ENCODE measurements around the gene NKX6-1. TPM values are rescaled to one million over a fixed set of nuclear protein-coding genes. Genes with fewer than 3 reads are reported as not detected.

NKX6-1 gene
- 0.68 and 1.1 TPM in 2 replicates for total RNA-seq (2022)
- percentile 23 among the genes with signal in this experiment for Bru-seq, nascent RNA
- percentile 29 among the genes with signal in this experiment for BruChase-seq, experiment 1, labeled RNA remaining after a 6-hour chase
- percentile 31 among the genes with signal in this experiment for BruChase-seq, experiment 2, labeled RNA remaining after a 2-hour chase
- long read RNA-seq: 0 reads

DNA sequence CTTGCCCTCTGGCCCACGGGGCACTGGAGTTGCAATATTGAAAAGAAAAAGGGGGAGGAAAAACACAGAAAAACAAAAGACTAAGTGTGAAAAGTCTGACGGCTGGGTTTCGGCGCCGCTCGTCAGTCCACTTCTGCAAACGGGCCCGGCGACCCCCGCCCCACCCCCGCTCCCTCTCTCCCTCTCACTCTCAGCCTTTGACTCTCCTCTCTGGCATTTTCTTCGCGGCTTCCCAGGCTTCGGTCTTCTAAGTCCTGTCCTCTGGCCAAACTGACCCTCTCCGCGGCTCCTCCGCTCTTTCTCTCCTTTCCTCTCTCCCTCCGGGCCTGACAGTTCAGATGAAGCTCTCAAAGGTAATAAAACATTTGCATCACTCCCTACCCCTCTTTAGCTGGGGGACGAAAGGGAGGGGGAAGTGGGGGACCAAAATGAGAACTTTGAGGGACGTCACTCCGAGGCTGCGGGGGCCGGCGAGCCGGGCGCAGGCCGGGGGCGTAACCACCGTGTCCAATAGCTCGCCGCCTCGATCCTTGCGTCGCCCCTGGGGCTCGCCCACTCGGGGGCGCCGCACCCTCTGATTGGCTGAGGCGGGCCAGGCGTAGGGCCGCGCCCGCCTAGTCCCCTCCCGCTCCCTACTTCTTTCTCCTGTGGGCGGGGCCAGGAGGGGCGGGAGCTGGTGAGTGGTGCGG, at the start of gene NKX6-1:
Gene NKX6-1, minus strand, starts transcription at position 358 of the 689 bp plus-strand sequence. CDS start 1,064 bp downstream, outside the sequence.
- BruUV-seq (replicated peaks): no TSS peak
- intact Hi-C loops (cut with micrococcal nuclease): no loop called here
- TF ChIP-seq, protein P1, sequence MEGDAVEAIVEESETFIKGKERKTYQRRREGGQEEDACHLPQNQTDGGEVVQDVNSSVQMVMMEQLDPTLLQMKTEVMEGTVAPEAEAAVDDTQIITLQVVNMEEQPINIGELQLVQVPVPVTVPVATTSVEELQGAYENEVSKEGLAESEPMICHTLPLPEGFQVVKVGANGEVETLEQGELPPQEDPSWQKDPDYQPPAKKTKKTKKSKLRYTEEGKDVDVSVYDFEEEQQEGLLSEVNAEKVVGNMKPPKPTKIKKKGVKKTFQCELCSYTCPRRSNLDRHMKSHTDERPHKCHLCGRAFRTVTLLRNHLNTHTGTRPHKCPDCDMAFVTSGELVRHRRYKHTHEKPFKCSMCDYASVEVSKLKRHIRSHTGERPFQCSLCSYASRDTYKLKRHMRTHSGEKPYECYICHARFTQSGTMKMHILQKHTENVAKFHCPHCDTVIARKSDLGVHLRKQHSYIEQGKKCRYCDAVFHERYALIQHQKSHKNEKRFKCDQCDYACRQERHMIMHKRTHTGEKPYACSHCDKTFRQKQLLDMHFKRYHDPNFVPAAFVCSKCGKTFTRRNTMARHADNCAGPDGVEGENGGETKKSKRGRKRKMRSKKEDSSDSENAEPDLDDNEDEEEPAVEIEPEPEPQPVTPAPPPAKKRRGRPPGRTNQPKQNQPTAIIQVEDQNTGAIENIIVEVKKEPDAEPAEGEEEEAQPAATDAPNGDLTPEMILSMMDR (IDR thresholded peaks at IDR 0.05; ENCODE audit: unreplicated experiment): no peak
- POLR2A ChIA-PET: no interaction called here
- peaks cover 6% of the 10 kb centered on the region for H3K4me1 Mint-ChIP-seq (ENCODE audit: insufficient read depth, unreplicated experiment)
- no peaks in the 10 kb centered on the region for H3K9me3 Mint-ChIP-seq (ENCODE audit: unreplicated experiment)
- DNase-seq (ENCODE audit: unreplicated experiment): peak; percentile 85
- H3K36me3 Mint-ChIP-seq (ENCODE audit: insufficient read depth, unreplicated experiment): no peaks in the 10 kb centered on the region
- H3K4me3 Mint-ChIP-seq (ENCODE audit: unreplicated experiment): peak within 1 kb of the TSS; percentile 76
- peaks cover 60% of the 10 kb centered on the region for H3K27me3 Mint-ChIP-seq (ENCODE audit: insufficient read depth, unreplicated experiment)
- H3K27ac Mint-ChIP-seq (ENCODE audit: low read depth, unreplicated experiment): peak within 1 kb of the TSS; percentile 1
- CTCF ChIA-PET: interaction anchor here (0.6 to 1.6 kb wide), 7 partner anchors 26 to 990 kb away, joined by 3 to 12 read pairs (median 3); no protein-coding TSS in a partner anchor

GRCh38 chr4:84547211-84547610, 48.1 kb upstream of the NKX6-1 start:
- no TSS peak for BruUV-seq (replicated peaks)

GRCh38 chr4:84545093-84545492, 46.0 kb upstream of the NKX6-1 start:
- CTCF ChIA-PET: interaction anchor here (0.6 kb wide), 1 partner anchor 386 kb away, joined by 3 read pairs; no protein-coding TSS in a partner anchor
- TF ChIP-seq, protein P1 (IDR thresholded peaks at IDR 0.05; ENCODE audit: unreplicated experiment): no peak
- BruUV-seq (replicated peaks): no TSS peak
- H3K27me3 Mint-ChIP-seq (ENCODE audit: insufficient read depth, unreplicated experiment): no peaks in the 10 kb centered on the region
- no peaks in the 10 kb centered on the region for H3K36me3 Mint-ChIP-seq (ENCODE audit: insufficient read depth, unreplicated experiment)
- H3K4me3 Mint-ChIP-seq (ENCODE audit: unreplicated experiment): no peak overlapping the region
- DNase-seq (ENCODE audit: unreplicated experiment): no peak
- no peak overlapping the region for H3K27ac Mint-ChIP-seq (ENCODE audit: low read depth, unreplicated experiment)
- H3K9me3 Mint-ChIP-seq (ENCODE audit: unreplicated experiment): no peaks in the 10 kb centered on the region
- POLR2A ChIA-PET: interaction anchor here (0.6 kb wide), 1 partner anchor 10 kb away, joined by 5 read pairs; no protein-coding TSS in a partner anchor
- peaks cover 8% of the 10 kb centered on the region for H3K4me1 Mint-ChIP-seq (ENCODE audit: insufficient read depth, unreplicated experiment)
- intact Hi-C loops (cut with micrococcal nuclease): no loop called here

More at GRCh38 chr4:84547211-84547610, 48.1 kb upstream of the NKX6-1 start:
- peak; percentile 21 for DNase-seq (ENCODE audit: unreplicated experiment)
- no peak overlapping the region for H3K27ac Mint-ChIP-seq (ENCODE audit: low read depth, unreplicated experiment)
- intact Hi-C loops (cut with micrococcal nuclease): no loop called here
- POLR2A ChIA-PET: interaction anchor here (0.6 to 1.0 kb wide), 2 partner anchors 12 to 977 kb away, joined by 3 to 5 read pairs; no protein-coding TSS in a partner anchor
- H3K4me1 Mint-ChIP-seq (ENCODE audit: insufficient read depth, unreplicated experiment): peaks cover 8% of the 10 kb centered on the region
- no peak overlapping the region for H3K4me3 Mint-ChIP-seq (ENCODE audit: unreplicated experiment)
- TF ChIP-seq, protein P1 (IDR thresholded peaks at IDR 0.05; ENCODE audit: unreplicated experiment): no peak
- no peaks in the 10 kb centered on the region for H3K27me3 Mint-ChIP-seq (ENCODE audit: insufficient read depth, unreplicated experiment)
- CTCF ChIA-PET: interaction anchor here (1.4 kb wide), 1 partner anchor 19 kb away, joined by 4 read pairs; no protein-coding TSS in a partner anchor
- no peaks in the 10 kb centered on the region for H3K36me3 Mint-ChIP-seq (ENCODE audit: insufficient read depth, unreplicated experiment)
- H3K9me3 Mint-ChIP-seq (ENCODE audit: unreplicated experiment): no peaks in the 10 kb centered on the region

DNA sequence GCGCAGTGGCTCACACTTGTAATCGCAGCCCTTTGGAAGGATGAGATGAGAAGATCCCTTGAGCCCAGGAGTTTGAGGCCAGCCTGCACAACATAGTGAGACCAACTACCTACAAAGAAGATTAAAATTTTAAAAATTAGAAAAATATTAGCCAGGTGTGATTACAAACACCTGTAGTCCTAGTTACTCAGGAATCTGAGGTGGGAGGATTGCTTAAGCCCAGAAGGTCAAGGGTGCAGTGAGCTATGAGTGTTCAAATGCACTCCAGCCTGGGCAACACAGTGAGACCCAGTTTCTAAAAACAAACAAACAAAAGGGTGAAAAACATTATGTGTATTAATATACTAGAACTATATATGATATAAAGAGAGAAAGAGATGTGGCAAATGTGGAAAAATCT, 36.8 kb upstream of the NKX6-1 start:
- H3K4me1 Mint-ChIP-seq (ENCODE audit: insufficient read depth, unreplicated experiment): peaks cover 6% of the 10 kb centered on the region
- peaks cover 13% of the 10 kb centered on the region for H3K9me3 Mint-ChIP-seq (ENCODE audit: unreplicated experiment)
- no peak overlapping the region for H3K4me3 Mint-ChIP-seq (ENCODE audit: unreplicated experiment)
- CTCF ChIA-PET: interaction anchor here (0.7 to 0.8 kb wide), 2 partner anchors 10 to 1145 kb away, joined by 3 read pairs; no protein-coding TSS in a partner anchor
- H3K27ac Mint-ChIP-seq (ENCODE audit: low read depth, unreplicated experiment): no peak overlapping the region
- TF ChIP-seq, protein P1 (IDR thresholded peaks at IDR 0.05; ENCODE audit: unreplicated experiment): no peak
- no peaks in the 10 kb centered on the region for H3K36me3 Mint-ChIP-seq (ENCODE audit: insufficient read depth, unreplicated experiment)
- POLR2A ChIA-PET: interaction anchor here (1.1 kb wide), 1 partner anchor 16 kb away, joined by 4 read pairs; no protein-coding TSS in a partner anchor
- BruUV-seq (replicated peaks): no TSS peak
- intact Hi-C loops (cut with micrococcal nuclease): no loop called here
- H3K27me3 Mint-ChIP-seq (ENCODE audit: insufficient read depth, unreplicated experiment): no peaks in the 10 kb centered on the region
- DNase-seq (ENCODE audit: unreplicated experiment): no peak

All from MCF 10A (cell line).